GM18870 (cell line): ENCODE data around the gene KLRB1.
"Not testable (repeated sequence)": the region's sequence is repeated elsewhere in the genome, so short reads cannot be mapped to it uniquely, and the experiment has no call there.

Experiments used
- ATAC-seq: cut with Tn5 transposase; IDR thresholded peaks from one replicate; pipeline ENCODE4 v1.9.1; 2021; ENCODE audit warnings: moderate library complexity; ENCODE audit not compliant: unreplicated experiment

The KLRB1 gene

GRCh38 chr12:9625019-9625418, 17.3 kb upstream of the KLRB1 start:
- no peak for ATAC-seq

- no peak for ATAC-seq
These were observed 11.9 kb upstream of the KLRB1 start for GRCh38 chr12:9619411-9620179.

GRCh38 chr12:9618906-9619305, 11.2 kb upstream of the KLRB1 start:
- not testable (repeated sequence) for ATAC-seq

GRCh38 chr12:9617124-9617523, 9.4 kb upstream of the KLRB1 start:
- no peak for ATAC-seq

GRCh38 chr12:9615420-9616136, 7.9 kb upstream of the KLRB1 start:
- ATAC-seq, result peak; percentile 68

GRCh38 chr12:9610606-9611005, 2.9 kb upstream of the KLRB1 start:
- ATAC-seq, result not testable (repeated sequence)

GRCh38 chr12:9606736-9607372, 862 bp downstream of the KLRB1 start:
- no peak for ATAC-seq

GRCh38 chr12:9606247-9606646, 1.5 kb downstream of the KLRB1 start:
- no peak for ATAC-seq

GRCh38 chr12:9605483-9605882, 2.2 kb downstream of the KLRB1 start:
- no peak for ATAC-seq

- ATAC-seq, result no peak
These were observed 3.4 kb downstream of the KLRB1 start for GRCh38 chr12:9604287-9604686.

GRCh38 chr12:9600426-9600825, 7.3 kb downstream of the KLRB1 start:
- ATAC-seq, result not testable (repeated sequence)

GRCh38 chr12:9598363-9598762, 9.4 kb downstream of the KLRB1 start:
- ATAC-seq, result no peak

- no peak for ATAC-seq
These were observed 10.4 kb downstream of the KLRB1 start for GRCh38 chr12:9597365-9597764.

- ATAC-seq, result no peak
These were observed 17.3 kb downstream of the KLRB1 start for GRCh38 chr12:9590441-9590840.

- ATAC-seq, result no peak
These were observed 19.0 kb downstream of the KLRB1 start for GRCh38 chr12:9588749-9589148.

GRCh38 chr12:9587987-9588600, 19.6 kb downstream of the KLRB1 start:
- no peak for ATAC-seq

GRCh38 chr12:9577729-9578128, 30.0 kb downstream of the KLRB1 start:
- ATAC-seq, result not testable (repeated sequence)

- ATAC-seq, result not testable (repeated sequence)
These were observed 40.6 kb downstream of the KLRB1 start for GRCh38 chr12:9567151-9567550.

- ATAC-seq, result not testable (repeated sequence)
These were observed 41.6 kb downstream of the KLRB1 start for GRCh38 chr12:9566113-9566512.

GRCh38 chr12:9564418-9564817, 43.3 kb downstream of the KLRB1 start:
- not testable (repeated sequence) for ATAC-seq

- ATAC-seq, result not testable (repeated sequence)
These were observed 44.8 kb downstream of the KLRB1 start for GRCh38 chr12:9562841-9563453.
